AG08396 (cell line): ENCODE results near the gene SARNP.

Source experiments
- DNase-seq: peaks from one replicate; pipeline ENCODE4 v3.0.0; 2012; ENCODE audit warnings: low spot score, mixed read lengths

Gene SARNP

DNA sequence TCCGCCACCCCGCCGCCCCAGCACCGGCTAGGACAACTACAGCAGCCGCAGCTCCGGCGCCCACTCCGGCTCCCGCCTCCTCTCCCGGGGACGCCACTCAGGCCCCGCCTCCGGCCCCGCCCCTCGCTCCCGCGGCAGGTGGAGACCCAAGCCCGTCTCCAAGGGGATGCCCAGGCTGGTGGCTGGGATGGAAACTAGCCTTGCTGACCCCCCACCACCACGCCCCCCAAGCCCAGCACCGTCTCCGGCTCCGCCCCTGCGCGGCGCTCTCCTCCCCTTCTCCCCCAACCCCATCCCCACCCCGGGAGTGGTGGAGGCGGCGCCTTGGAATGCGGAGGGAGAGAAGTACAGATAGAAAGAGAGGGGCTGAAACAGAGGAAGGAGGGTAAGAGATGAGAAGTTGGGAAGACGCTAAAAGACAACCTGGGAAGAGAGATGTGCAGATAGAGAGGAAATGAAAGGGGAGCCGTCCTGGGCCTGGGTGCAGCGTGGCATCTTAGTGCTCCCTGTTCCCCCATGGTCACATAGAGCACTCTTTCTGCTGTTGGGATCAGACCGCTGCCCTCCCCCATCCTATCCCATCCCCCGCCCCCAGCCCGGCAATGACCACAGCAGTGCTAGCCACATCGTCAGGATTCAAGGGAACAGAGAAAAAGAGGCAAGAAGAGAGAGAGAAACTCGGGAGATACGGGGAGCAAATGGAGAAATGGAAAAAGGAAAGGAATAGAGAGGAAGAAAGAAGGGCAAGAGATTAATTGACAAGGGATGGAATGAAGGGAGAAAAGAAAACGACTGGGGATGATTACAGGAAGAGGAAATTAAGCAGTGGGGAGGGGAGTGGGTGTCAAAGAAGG is 109.5 kb downstream of the SARNP start, which contains the start of gene ITGA7:
Gene ITGA7, minus strand, starts transcription at position 64 of the 854 bp plus-strand sequence. CDS start 222 bp downstream, outside the sequence.
- peak; percentile 85 for DNase-seq
